AG20443 (cell line): ENCODE measurements around the gene SPATS2L.

ENCODE experiments used
- DNase-seq: peaks from one replicate; pipeline ENCODE4 v3.0.0; 2012; ENCODE audit warnings: low spot score, mixed read lengths

Gene SPATS2L

GRCh38 chr2:200378652-200379290, 72.3 kb downstream of the SPATS2L start:
- DNase-seq, result peak; percentile 53

GRCh38 chr2:200379481-200380090, 73.1 kb downstream of the SPATS2L start:
- DNase-seq, result no peak

- DNase-seq, result no peak
Observed at GRCh38 chr2:200380091-200380561, 73.6 kb downstream of the SPATS2L start.

GRCh38 chr2:200380833-200381542, 74.5 kb downstream of the SPATS2L start:
- DNase-seq, result peak; percentile 73

- no peak for DNase-seq
Observed at GRCh38 chr2:200382874-200383273, 76.4 kb downstream of the SPATS2L start.

GRCh38 chr2:200383380-200384110, 77.1 kb downstream of the SPATS2L start:
- peak; percentile 40 for DNase-seq

GRCh38 chr2:200385063-200385635, 78.7 kb downstream of the SPATS2L start:
- DNase-seq, result no peak

GRCh38 chr2:200393191-200393590, 86.7 kb downstream of the SPATS2L start:
- DNase-seq, result no peak

GRCh38 chr2:200394045-200394444, 87.6 kb downstream of the SPATS2L start:
- DNase-seq, result no peak

GRCh38 chr2:200396781-200397242, 90.3 kb downstream of the SPATS2L start:
- no peak for DNase-seq

GRCh38 chr2:200397785-200398184, 91.3 kb downstream of the SPATS2L start:
- peak; percentile 18 for DNase-seq

GRCh38 chr2:200399046-200399445, 92.6 kb downstream of the SPATS2L start:
- peak; percentile 11 for DNase-seq

- DNase-seq, result no peak
Observed at GRCh38 chr2:200399636-200400035, 93.1 kb downstream of the SPATS2L start.

GRCh38 chr2:200403814-200404213, 97.3 kb downstream of the SPATS2L start:
- DNase-seq, result no peak

- DNase-seq, result no peak
Observed at GRCh38 chr2:200404615-200405014, 98.1 kb downstream of the SPATS2L start.

GRCh38 chr2:200405599-200406298, 99.3 kb downstream of the SPATS2L start:
- DNase-seq, result peak; percentile 66

GRCh38 chr2:200406379-200406778, 99.9 kb downstream of the SPATS2L start:
- no peak for DNase-seq

GRCh38 chr2:200408428-200409316, 102.2 kb downstream of the SPATS2L start:
- peak; percentile 78 for DNase-seq

GRCh38 chr2:200411831-200412230, 105.3 kb downstream of the SPATS2L start:
- DNase-seq, result peak; percentile 17

- DNase-seq, result no peak
Observed at GRCh38 chr2:200414367-200414766, 107.9 kb downstream of the SPATS2L start.
